GM18868 (cell line): ENCODE results near the gene ESRRA.

ENCODE experiments used
- ATAC-seq: cut with Tn5 transposase; IDR thresholded peaks from one replicate; pipeline ENCODE4 v1.9.1; 2021; ENCODE audit warnings: mild to moderate bottlenecking, moderate library complexity; ENCODE audit not compliant: unreplicated experiment

The ESRRA gene

DNA sequence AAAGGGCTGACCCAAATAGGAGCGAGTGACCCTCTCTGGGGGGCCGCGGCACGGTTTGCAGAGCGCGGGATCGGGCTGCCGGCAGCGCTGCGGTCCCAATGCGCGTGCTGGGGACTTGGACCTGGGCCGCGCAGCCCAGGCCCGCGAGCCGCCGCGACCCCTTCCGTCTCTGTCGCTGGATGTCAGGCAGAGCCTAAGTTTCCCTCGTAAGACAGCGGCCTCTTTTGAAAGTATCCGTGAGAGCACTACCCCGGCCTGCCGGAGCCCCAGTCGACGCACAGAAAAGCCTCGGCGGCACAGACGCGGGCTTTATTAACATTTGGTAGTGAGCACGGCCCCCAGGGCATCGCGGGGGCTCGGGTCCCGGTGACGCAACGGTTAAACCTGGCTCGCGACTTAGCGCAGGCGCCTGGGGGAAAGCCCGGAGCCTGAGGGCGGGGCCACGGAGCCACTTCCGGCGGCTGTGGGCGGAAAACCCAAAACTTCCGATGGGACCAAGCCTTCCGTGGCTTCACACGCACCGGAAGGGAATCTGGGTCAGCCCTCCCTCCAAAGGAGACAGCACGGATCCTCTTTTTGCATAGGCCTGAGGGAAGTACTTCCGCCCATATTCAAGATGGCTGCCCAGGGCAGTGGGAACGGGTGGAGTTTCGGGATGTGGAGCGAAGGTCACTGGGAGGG is 35.6 kb upstream of the ESRRA start:
- peak; percentile 70 for ATAC-seq

GRCh38 chr11:64275031-64275800 is 30.1 kb upstream of the ESRRA start:
- ATAC-seq: no peak

DNA sequence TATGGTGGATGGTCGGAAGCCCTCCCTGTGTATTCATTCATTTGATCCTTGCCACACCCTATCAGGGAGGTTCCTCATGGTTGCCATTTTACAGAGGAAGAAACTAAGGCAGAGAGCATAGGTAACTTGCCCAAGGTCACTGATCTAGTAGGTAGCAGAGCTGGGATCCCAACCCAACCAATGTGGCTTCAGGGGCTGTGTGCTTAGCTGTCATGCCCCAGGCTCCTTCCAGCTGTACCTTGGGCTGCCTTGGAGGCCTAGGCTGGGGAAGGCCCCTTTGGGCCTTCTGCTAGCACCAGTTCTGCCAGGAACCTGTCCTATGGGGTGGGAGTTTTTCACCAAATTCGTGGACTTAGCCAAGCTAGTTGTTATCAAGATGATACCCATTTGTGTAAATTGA is 29.5 kb upstream of the ESRRA start:
- no peak for ATAC-seq

DNA sequence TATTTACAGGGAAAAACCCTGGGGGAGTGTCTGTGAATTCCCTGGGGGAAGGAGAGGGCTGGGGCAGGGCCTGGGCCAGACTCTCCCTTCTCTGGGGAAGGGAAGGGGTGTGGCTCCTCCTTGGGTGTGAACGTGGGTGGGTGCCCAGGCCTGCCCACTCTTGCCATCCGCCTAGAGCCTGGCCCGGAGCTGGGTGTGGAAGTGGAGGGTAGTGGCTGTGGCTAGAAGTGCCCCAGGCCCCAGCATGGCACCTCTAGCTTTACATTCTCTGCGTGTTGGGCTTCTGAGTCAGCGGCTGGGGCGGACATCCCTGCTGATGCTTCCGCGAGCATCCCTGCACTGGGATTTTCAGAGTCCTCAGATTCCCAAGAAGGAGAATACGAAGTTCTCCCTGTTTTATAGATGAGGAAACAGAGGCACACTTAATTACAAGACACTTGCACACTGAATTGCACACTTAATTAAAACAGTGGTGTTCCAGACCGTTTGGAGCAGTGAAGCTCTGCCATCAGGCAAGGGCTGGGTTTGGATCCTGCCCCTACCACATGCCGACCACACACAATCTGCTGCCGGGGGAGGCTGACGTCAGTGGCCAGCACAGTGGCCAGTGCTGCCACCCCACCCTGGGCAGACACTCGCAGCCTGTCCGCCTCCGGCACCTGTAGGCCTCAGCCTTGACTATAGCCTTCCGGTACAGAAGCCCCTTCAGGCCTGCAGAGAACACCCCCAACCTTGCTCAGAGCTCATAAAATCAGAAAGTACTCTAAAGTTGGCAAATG is 28.5 kb upstream of the ESRRA start:
- ATAC-seq: no peak

DNA sequence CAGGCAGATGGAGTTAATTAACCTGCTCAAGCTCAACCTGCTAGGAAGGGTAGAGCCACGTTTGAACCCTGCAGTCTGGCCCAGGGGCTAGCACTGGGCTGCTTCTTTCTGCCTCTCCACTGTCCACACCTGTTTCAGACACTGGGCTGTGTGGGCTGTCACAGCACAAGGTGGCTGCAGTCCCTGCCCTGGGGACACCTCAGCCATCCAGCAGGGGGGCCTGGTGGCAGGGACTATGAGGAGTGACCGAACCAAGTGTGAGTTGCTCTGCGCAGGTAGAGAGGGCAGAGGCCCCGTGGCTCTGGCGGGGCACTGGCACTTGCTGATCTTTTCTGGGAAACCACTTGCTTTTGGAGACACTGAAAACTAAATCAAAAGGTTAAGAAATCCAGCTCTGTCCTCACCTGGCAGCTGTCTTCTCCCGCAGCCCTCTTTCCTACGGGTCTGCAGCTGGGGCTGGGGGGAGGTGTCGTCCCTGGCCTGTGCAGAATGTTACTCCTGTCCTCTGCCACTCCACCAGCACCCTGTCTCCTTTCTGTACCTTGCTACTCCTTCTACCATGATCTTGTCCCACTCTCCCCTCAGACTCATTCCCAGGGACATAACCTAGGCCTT is 26.6 kb upstream of the ESRRA start:
- no peak for ATAC-seq

- no peak for ATAC-seq
These were observed 23.2 kb upstream of the ESRRA start for GRCh38 chr11:64281957-64282770.

DNA sequence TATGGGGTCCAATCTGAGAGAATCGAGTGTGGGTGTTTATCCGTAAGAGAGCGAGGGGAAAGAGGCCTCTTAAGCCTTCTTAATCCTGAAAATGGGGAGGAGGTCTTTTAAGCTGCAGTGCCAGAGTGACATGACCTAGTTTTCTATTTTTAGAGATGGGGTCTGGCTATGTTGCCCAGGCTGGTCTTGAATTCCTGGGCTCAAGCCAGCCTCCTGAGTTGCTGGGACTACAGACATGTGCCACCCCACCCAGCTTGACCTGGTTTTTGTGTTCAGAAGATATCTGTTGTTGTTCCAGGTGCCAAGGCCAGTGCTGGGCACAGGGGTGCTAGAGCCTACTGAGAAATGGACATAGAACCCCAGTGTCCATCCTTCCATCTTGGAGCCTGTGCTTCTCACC is 22.2 kb upstream of the ESRRA start:
- no peak for ATAC-seq

DNA sequence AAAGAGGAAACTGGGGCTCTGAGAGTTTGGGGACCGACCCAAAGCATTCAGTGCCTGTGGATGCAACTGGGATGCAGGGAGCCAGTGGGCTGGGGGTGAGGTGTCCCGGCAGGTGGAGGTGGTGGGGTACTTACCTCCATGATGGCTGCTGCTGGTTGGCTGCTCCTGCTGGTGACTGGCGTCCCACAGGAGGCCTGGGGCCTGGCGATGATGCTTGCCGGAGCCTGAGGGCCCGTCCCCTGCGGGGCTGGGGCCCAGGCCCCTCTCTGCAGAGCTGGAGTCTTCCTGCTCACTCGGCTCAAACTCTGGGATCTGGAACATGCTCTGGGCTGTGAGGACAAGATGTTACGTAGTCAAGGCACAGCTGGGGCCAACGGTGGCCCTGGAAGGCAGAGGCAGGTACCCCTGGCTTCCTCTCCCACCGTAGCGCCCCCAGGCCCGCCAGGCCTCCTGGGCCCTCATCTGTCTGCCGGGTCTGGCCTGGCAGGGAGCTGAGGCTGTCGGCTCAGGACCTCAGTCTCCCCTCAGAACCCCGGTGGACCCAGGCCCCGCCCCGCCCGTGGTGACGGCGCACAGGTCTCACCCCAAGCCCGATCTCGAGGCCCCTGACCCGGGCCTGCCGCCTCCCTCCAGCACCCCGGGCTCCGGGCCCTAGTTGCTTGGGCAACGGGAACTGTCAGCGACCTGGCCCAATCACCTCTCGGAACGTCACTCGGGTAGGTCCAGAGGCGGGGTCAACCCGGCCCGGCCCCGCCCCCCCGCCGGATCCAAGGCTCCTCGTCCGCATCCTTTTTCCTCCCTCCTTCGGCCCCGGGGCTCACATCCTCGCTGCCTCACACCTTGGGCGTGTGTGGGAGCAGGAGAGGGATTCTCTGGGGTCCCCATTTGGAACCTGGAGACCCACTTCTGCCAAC is 21.0 kb upstream of the ESRRA start, which contains the start of gene BAD:
TSS of gene BAD (minus strand) at position 618 of the 914 bp plus-strand sequence. CDS start at position 321, 297 bp downstream.
- ATAC-seq: peak; percentile 79

- peak; percentile 57 for ATAC-seq
These were observed 20.1 kb upstream of the ESRRA start, which contains the start of gene GPR137 for GRCh38 chr11:64284962-64285884. TSS of gene GPR137 (plus strand) at chr11:64285848. CDS start at chr11:64286525, 677 bp downstream.

- no peak for ATAC-seq
These were observed 19.2 kb upstream of the ESRRA start for GRCh38 chr11:64285885-64286800.

GRCh38 chr11:64286801-64287159 is 18.5 kb upstream of the ESRRA start:
- ATAC-seq: no peak

- ATAC-seq: no peak
These were observed 17.5 kb upstream of the ESRRA start for GRCh38 chr11:64287676-64288352.

- ATAC-seq: no peak
These were observed 17.0 kb upstream of the ESRRA start for GRCh38 chr11:64288353-64288750.

DNA sequence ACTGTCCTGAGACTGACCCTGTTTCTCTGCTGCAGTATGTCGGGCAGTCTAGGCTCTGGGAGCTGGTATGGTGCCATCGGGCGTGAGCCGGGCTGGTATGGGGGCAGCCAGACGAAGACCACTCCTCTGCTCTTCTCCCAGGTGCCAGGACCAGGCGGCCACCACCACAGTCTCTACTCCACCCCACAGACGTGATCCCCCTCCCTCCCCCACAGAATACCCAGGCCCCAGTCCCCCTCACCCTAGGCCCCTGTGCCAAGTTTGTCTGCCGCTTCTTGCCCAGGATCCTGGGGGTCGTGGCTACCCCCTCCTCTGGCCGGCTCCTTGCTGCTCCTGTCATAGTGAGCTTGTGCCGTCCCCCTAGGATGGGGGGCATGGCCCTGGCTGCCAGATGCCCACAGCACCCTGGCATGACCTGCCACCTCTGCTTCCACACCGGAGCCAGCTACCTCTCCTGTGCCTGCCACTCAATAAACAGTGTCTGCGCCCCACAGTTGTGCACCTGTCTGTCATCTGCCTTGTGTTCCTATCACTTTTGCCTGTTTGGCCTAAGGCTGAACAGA is 16.2 kb upstream of the ESRRA start:
- no peak for ATAC-seq

DNA sequence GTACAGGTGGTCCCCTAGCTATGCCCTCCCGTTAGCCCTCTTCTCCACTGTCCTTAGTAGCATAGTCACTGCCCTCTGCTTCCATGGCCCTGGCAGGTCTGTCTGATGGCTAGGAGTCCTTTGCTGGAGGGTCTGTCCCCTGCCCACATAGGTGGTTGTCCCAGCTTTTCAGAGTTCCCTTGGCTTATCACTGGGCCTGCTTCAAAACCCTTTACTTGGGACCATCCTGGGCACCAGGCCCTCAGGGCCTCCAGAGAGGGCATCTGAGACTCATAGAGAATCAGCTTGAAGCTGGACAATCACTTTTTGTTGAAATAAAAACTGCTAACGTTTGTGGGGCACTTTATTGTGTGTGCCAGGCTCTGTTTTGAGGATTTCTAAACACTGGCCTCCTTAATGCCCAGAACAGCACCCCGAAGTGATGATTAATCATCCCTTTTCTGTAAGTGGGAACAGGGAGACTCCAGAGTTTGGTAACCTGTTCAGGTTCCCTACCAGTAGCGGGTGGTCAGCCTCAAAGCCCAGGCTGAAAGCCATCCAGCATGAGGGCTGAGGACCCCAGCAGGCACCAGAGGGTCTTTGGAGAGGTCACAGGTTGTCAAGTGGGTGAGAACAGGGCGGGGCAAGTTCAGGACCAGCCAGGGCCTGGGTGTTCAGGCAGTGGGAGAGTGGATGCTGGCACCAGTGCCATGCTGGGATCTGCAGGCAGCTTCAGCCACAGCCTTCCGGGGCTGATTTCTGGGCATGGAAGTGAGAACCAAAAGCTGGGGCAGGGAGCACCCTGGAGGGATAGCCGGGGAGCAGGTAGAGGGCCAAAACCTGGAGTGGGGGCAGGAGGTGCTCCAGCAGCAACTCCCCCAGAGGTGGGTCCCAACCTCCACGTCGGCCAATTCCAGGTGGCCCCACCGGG is 14.7 kb upstream of the ESRRA start:
- ATAC-seq: no peak
